ENCODE results near the gene CDC20B. TPM values are rescaled to one million over a fixed set of nuclear protein-coding genes. Genes with fewer than 3 reads are reported as not detected.

The CDC20B gene
- total and polyA plus RNA-seq, 2 of the 8 experiments (the other 6 are each of a cell fraction or from before 2014, with no cell fraction given), result 0.06 TPM; not detected in 1

GRCh38 chr5:55104946-55105701, 67.9 kb downstream of the CDC20B start:
- FAIRE-seq, result no peak
- Histone ChIP-seq H3K23ac (ENCODE audit: insufficient read length) (no peak overlapping the region), H3K4me2 (ENCODE audit: insufficient read depth in 1 of 2, low read depth in 2 of 2, low read length in 2 of 2) (no peak overlapping the region), H2AFZ (ENCODE audit: low read length) (no peak overlapping the region), H3K4me1 (replicated peaks in 1 of 4; ENCODE audit: control insufficient read depth in 3 of 4, insufficient read depth in 4 of 4, low read length in 3 of 4) (peaks cover 0 to 4% (median under 1%) of the 10 kb centered on the region in 4 experiments; a peak in 2 of 7 replicates), H3K27me3 (replicated peaks in 1 of 4; ENCODE audit: control insufficient read depth in 3 of 4, extremely low read depth in 1 of 4, insufficient read depth in 3 of 4, low read length in 3 of 4) (no peaks in the 10 kb centered on the region), H3K79me1 (ENCODE audit: low read depth, low read length) (no peaks in the 10 kb centered on the region), H4K91ac (replicated peaks; ENCODE audit: insufficient read length, low read length) (no peak overlapping the region), H2AK5ac (ENCODE audit: low read depth, low read length) (no peak overlapping the region), H3K56ac (replicated peaks; ENCODE audit: insufficient read length, low read depth, low read length) (no peak overlapping the region), H3K9me3 (ENCODE audit: insufficient read depth in 2 of 2, low read depth in 1 of 2, low read length in 1 of 2) (no peaks in the 10 kb centered on the region), H3K79me2 (ENCODE audit: control insufficient read depth in 1 of 2, insufficient read depth in 2 of 2, low read length in 2 of 2) (no peaks in the 10 kb centered on the region), H2BK120ac (replicated peaks; ENCODE audit: low read depth, low read length) (no peak overlapping the region), H3K36me3 (ENCODE audit: control insufficient read depth in 2 of 4, insufficient read depth in 4 of 4, low read length in 3 of 4) (no peaks in the 10 kb centered on the region), H2BK20ac (ENCODE audit: low read length) (no peak overlapping the region), H3K14ac (ENCODE audit: insufficient read length) (no peak overlapping the region), H3K4ac (replicated peaks; ENCODE audit: insufficient read length, low read depth, low read length) (no peak overlapping the region), H2BK15ac (ENCODE audit: low read length) (no peak overlapping the region), H4K8ac (ENCODE audit: extremely low read depth, insufficient read depth, low read length) (no peak overlapping the region), H4K20me1 (replicated peaks in 1 of 2; ENCODE audit: control insufficient read depth in 1 of 2, insufficient read depth in 2 of 2, low read length in 2 of 2) (no peaks in the 10 kb centered on the region), H3K27ac (ENCODE audit: low read depth, low read length) (no peak overlapping the region), H3K18ac (ENCODE audit: extremely low read depth, low read length) (no peak overlapping the region), H4K5ac (ENCODE audit: insufficient read length, low read depth, low read length) (no peak overlapping the region), H3K23me2 (ENCODE audit: low read depth, low read length) (no peaks in the 10 kb centered on the region), H3K9ac (replicated peaks in 1 of 4; ENCODE audit: extremely low read depth in 1 of 4, low read depth in 3 of 4, low read length in 3 of 4) (no peak overlapping the region), H2BK12ac (ENCODE audit: low read depth, low read length) (no peak overlapping the region), H2BK5ac (ENCODE audit: low read depth, low read length) (no peak overlapping the region), H3K4me3 (ENCODE audit: extremely low read depth in 1 of 4, insufficient read depth in 2 of 4, low read depth in 3 of 4, low read length in 4 of 4) (no peak overlapping the region)
- POLR2A ChIA-PET (ENCODE audit: partially characterized antibody), result no interaction called here
- CTCF ChIA-PET (ENCODE audit: partially characterized antibody), result interaction anchor here (1.2 kb wide), 2 partner anchors 68 to 238 kb away, joined by 3 to 5 read pairs; no protein-coding TSS in a partner anchor
- DNase-seq (ENCODE audit: low read depth in 1 of 2, low spot score in 2 of 2), result no peak
- WGBS, 2 experiments (ENCODE audit: extremely low coverage in 1 of 2, insufficient coverage in 1 of 2, insufficient read length in 1 of 2, insufficient replicate concordance in 2 of 2, low coverage in 1 of 2, low lambda C conversion rate in 2 of 2, missing lambda C conversion rate in 1 of 2), result 90% methylated on average over 5 of the region's 5 CpGs; no CpG with 5 or more reads in 1 of the 2 experiments
- TF ChIP-seq BCL11A (IDR thresholded peaks at IDR 0.05; ENCODE audit: low read depth in 2 of 2, low read length in 2 of 2) (no peak), BRCA1 (IDR thresholded peaks at IDR 0.05; ENCODE audit: low read depth, low read length) (no peak), EZH2 (IDR thresholded peaks at IDR 0.05; ENCODE audit: low read depth, low read length, severe bottlenecking) (no peak), ZNF274 (IDR thresholded peaks at IDR 0.05; ENCODE audit: borderline replicate concordance, extremely low read depth, low read length) (no peak), TBP (IDR thresholded peaks at IDR 0.05; ENCODE audit: low read depth, low read length) (no peak), NANOG (IDR thresholded peaks at IDR 0.05; ENCODE audit: insufficient read depth, low read depth, low read length, poor library complexity, severe bottlenecking) (no peak), PHF8 (conservative IDR thresholded peaks at IDR 0.05; ENCODE audit: low read depth, low read length) (no peak), ATF3 (IDR thresholded peaks at IDR 0.05; ENCODE audit: insufficient read depth, low read depth, low read length) (no peak), TEAD4 (IDR thresholded peaks at IDR 0.05; ENCODE audit: low read depth, low read length) (no peak), RBBP5 (IDR thresholded peaks at IDR 0.05; ENCODE audit: borderline replicate concordance, low read depth, low read length) (no peak), CBX8 (IDR thresholded peaks at IDR 0.05; ENCODE audit: borderline replicate concordance, low read depth, low read length) (no peak), SRF (IDR thresholded peaks at IDR 0.05; ENCODE audit: low read depth, low read length) (no peak)

Measured in H1 (cell line).